NOMO-1 treated with DMSO at 0.1 percent for 48 hours (cell line): ENCODE results near the gene KXD1.
"Not testable (repeated sequence)": the region's sequence is repeated elsewhere in the genome, so short reads cannot be mapped to it uniquely, and the experiment has no call there.

ENCODE experiments used
- DNase-seq: peaks from one replicate; lab custom pipeline; 2025; ENCODE audit not compliant: unreplicated experiment; lab: John Stamatoyannopoulos, UW

KXD1 gene

GRCh38 chr19:18599485-18599884 is 41.8 kb downstream of the KXD1 start:
- no peak for DNase-seq

DNA sequence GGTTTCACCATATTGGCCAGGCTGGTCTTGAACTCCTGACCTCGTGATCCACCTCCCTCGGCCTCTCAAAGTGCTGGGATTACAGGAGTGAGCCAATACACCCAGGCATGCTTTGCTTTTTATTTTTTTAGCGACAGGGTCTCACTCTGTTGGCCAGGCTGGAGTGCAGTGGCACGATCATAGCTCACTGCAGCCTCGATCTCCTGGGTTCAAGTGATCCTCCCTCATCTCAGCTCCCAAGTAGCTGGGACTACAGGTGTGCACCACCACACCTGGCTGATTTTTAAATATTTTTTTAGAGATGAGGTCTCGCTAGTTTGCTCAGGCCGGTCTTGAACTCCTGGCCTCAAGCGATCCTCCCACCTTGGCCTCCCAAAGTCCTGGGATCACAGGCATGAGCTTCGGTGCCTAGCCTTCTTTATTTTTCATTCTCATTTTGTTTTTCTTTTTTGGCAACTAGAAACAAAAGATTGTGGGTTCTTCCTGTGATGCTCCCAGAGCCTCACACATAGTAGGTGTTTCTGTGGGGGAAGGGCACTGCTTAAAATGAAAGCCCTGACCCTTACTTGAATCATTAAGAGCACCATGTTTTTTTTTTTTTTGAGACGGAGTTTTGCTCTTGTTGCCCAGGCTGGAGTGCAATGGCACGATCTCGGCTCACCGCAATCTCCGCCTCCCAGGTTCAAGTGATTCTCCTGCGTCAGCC is 43.2 kb downstream of the KXD1 start:
- DNase-seq = not testable (repeated sequence)

DNA sequence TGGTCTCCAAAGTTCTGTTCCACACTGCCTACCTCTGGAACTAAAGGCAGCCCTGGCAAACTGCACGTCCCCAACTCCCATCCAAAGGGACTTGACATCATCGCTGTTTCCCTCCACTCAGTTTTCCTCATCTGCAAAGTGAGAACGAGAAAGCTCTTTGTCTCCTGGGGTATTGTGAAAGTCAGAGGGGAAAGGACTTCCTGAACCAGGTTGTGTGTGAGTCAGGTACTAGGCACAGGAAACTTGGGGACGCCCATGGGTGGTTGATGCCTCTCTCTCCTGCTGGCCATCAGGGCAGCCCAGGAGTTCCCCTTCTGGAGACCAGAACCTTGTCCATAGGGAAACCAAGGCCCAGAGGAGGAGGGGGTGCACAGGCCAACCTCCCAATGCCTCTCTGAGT is 44.2 kb downstream of the KXD1 start:
- no peak for DNase-seq

DNA sequence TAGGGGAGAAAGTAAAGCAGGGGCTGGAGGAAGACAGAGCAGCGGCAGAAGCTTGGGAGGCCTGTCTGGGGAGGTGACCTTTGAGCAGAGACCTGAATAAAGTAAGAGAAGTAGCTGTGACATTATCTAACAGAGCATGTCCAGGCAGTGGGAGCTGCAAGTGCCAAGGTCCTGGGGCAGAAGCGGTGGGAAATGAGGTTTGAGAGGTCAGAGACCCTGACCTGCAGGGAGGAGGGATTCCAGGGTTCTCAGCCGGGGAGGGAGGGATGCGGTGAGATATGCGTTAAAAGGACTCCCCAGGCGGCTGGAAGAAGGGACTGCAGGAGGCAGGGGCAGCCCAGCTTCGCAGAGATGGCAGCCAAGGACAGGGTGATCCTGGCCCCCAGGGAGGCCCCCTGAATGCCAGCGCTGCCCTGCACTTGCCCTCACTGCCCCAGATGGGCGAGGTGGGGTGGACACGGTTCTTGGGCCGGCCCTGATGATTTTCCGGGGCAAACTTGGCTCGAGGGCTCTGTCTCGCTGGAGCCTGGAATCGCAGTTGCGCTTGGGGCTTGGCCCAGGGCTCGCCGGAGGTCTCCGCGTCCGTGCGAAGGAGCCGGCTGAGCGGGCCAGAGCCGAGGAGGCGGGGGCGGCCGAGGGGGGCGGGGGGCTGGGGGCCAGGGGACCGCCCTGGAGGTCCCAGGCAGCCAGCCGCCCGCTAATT is 45.7 kb downstream of the KXD1 start:
- DNase-seq = no peak

DNA sequence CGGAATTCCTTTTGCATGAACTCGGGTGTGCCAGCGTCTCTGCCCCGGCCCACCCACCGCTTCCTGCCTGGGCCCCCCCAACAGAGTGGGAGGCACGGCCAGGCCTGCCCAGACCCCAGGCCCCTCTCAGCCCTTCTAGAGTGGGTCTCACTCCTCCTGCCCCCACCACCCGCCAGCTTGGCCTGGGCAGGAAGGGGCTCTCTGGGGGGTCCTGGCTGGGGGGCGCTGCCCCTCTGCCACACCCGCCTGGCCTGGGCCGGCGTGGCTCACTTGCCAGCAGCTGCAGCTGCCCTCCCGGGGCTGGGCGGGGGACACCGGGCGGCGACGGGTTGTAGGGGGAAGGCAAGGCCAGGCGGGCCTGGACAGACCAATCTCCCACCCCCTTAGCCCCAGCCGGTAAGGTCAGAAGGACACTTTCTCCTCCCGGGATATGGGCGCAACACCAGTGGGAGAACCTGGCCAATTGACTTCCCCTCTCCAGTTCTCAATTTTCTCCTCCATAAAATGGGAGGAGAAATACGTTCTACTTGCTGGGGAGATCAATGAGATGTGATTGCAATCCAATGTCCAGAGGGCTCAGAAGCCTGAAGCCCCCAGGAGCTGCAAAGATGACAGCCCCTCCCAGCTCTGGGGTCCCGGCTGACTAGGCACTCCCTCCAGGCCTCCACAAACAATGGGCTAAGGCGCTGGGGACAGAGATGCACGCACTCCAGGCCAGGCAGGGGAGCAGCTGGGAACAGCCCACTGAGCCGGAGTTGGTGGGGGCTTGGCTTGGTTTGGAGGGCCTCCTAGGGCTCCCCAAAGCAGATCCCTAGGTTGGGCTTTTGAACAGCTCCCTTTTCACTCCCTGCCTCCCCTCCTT is 46.5 kb downstream of the KXD1 start:
- DNase-seq = no peak

GRCh38 chr19:18604820-18605159 is 47.1 kb downstream of the KXD1 start:
- DNase-seq = no peak

DNA sequence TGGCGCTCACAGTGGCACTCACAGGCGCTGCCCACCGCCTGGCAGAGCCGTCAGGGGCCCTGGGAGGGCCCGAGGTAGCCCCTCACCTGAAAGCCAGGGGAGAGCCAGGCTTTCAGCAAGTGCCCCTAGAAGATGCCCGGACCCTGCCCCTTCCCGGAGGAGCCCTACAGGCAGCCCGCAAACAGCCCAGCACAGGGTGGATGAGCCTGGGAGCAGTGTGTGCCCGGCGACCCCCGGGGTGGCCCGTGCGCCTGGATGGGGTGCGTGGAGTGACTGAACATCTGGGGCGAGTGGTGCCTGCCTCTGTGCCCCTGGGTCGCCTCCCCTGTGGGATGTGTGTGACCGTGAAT is 47.5 kb downstream of the KXD1 start:
- no peak for DNase-seq

GRCh38 chr19:18605546-18606280 is 48.0 kb downstream of the KXD1 start:
- DNase-seq = no peak

DNA sequence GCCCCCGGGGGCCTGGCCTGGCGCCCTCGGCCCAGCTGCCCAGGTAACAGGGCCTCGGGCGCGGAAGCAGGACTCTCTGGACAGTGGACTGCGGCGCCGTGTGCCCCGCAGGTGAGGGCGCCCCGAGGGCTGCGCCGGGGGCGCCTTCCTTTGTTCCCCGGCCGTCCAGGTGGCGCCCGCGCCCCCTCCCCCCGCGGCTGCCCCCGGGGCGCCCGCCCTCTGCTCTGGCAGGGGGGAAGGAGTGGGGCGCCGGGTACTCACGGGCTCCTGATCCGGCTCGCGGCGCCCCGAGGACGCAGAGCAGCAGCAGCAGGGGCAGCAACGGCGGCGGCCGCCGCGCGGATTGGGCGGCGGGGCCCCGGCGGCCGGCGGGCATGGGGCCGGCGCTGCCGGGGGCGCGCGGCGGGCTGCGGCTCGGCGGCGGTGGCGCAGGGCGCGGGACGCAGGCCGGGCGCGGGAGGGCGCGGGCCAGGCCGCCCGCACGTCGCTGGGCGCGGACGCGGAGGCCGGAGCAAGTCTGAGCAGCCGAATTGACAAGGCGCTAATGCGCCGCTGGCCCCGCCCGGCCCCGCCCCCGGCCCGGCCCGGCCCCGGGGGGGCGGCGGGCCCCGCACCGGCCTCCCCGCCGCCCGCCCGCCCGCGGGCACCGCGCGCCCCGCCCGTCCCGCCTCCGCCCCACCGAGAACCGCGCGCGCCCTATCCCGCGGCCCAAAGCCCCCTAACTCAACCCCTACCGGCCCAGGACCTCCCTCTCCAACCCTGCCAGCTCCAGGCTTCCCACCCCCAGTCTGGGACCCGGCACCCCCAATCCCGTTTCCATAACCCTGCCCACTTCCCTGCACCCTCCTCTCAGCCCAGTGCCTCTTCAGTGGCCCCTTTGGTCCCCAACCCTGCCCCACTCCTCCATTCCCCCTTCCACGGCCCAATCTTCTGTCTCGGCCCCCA is 48.9 kb downstream of the KXD1 start, which contains the start of gene CRLF1:
TSS of gene CRLF1 (minus strand) at position 519 of the 945 bp plus-strand sequence. CDS start at position 376, 143 bp downstream.
- no peak for DNase-seq

- no peak for DNase-seq
Measured at GRCh38 chr19:18607226-18608101, 49.8 kb downstream of the KXD1 start.

- no peak for DNase-seq
Measured at GRCh38 chr19:18608102-18608804, 50.6 kb downstream of the KXD1 start.

GRCh38 chr19:18608805-18609716 is 51.4 kb downstream of the KXD1 start:
- no peak for DNase-seq

DNA sequence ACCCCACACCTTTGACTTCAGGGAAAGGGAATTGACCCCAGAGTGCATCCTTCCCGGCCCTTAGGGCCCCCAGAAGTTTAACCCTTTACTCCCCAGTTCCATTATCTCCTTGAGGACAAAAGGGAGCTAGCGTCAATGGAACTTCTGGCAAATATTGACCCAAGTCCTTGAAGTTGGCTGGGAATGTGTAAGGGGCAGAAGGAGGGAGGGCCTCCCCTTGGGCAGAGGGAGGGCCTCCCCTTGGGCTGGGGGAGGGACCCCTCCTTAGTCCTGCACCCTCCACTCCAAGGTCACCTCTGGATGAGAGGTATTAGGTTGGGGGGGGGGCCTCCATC is 52.0 kb downstream of the KXD1 start:
- no peak for DNase-seq

DNA sequence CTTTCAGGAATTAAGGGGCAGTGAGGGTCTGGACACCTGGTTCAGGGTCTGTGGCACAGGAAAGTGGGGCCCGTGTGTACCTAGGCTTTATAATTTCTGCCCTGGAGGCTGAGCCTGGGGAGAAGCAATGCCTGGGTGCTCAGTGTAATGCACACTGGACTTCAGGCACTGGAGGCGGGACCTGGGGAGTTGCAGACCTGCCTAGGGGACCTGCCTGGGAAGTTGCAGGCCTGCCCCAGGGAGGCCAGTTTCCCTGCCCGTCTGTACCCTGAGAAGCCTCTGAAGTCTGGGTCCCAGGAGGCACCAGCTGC is 52.5 kb downstream of the KXD1 start:
- DNase-seq = no peak

GRCh38 chr19:18610556-18611326 is 53.1 kb downstream of the KXD1 start:
- no peak for DNase-seq

DNA sequence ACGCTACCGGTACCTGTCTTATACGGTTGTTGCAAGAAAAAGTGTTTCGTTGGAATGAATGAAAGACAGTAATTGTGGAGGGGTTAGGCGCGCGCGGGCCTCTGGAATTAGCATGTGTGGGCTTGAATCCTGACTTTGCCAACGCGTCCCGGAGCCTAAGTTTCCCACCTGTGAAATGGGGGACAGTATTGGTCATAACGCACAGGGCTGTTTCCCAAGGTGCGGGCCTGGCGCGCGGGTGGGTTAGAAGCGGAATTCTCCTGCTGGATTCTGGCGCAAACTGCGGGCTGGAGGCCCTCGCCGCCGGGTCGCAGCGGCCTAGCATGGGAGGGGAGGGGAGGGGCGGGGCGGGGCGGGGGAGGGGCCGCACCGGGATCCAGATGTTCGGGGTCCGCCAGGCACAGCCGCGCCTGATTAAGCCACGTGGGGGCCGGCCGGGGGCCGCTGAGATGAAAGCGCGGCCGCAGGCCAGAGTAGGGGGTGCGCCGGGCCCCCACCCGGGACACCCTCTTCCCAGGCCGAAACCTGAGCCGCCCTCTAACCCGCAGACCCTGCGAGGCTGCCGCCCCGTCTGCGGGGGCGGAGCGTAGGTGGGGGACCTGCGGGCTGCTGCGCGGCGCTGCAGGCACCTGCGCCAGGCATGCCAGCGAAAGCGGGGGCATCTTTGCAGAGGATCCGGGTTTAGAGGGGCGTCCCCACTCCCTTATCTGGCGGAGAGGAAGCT is 53.8 kb downstream of the KXD1 start:
- DNase-seq = no peak
